HG03354 (cell line): Measurements from ENCODE around the gene EXOC7.
A peak's percentile ranks its signal among the peaks of the same experiment; 100 is the strongest.
"Not testable (repeated sequence)": the region's sequence is repeated elsewhere in the genome, so short reads cannot be mapped to it uniquely, and the experiment has no call there.

ENCODE experiments used
- ATAC-seq: cut with Tn5 transposase; IDR thresholded peaks from one replicate; pipeline ENCODE4 v1.9.1; 2021; ENCODE audit warnings: mild to moderate bottlenecking; ENCODE audit not compliant: unreplicated experiment, poor library complexity, severe bottlenecking

EXOC7 gene

DNA sequence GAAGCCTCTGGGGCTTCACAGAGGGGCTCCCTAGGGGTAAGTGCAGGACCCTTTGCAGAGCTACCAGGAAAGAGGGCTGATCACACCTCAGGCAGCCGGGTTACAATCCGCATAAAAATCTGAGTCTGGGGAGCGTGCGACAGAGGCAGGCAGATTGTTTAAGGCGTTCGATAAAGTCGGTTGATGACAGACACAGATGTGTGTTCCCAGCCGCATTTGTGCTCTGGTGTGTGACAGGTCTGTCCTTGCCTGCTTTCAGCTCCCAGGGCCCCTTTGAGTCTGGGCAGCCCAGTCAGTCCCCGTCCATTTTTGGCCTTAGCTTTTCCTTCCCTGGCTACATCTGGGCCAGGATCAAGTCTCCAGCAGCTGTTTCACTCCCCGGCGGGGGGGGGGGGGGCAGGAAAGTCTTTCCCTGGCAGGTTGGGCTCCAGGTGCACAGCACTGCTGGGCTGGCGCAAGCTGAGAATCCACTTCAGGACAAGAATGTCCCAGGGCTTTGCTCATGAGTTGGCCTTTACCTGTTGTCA lies 25.9 kb downstream of the EXOC7 start:
- ATAC-seq, result no peak

DNA sequence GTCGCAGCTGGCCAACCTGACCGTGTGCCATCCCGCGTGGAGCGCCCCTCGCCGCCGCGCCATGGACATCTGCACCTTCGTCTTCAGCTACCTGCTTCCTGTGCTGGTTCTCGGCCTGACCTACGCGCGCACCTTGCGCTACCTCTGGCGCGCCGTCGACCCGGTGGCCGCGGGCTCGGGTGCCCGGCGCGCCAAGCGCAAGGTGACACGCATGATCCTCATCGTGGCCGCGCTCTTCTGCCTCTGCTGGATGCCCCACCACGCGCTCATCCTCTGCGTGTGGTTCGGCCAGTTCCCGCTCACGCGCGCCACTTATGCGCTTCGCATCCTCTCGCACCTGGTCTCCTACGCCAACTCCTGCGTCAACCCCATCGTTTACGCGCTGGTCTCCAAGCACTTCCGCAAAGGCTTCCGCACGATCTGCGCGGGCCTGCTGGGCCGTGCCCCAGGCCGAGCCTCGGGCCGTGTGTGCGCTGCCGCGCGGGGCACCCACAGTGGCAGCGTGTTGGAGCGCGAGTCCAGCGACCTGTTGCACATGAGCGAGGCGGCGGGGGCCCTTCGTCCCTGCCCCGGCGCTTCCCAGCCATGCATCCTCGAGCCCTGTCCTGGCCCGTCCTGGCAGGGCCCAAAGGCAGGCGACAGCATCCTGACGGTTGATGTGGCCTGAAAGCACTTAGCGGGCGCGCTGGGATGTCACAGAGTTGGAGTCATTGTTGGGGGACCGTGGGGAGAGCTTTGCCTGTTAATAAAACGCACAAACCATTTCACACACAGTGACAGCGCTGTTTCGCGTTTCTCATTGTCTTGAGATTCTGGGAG lies 26.6 kb downstream of the EXOC7 start:
- ATAC-seq, result no peak

- no peak for ATAC-seq
Observed at GRCh38 chr17:76076146-76076764, 27.3 kb downstream of the EXOC7 start.

DNA sequence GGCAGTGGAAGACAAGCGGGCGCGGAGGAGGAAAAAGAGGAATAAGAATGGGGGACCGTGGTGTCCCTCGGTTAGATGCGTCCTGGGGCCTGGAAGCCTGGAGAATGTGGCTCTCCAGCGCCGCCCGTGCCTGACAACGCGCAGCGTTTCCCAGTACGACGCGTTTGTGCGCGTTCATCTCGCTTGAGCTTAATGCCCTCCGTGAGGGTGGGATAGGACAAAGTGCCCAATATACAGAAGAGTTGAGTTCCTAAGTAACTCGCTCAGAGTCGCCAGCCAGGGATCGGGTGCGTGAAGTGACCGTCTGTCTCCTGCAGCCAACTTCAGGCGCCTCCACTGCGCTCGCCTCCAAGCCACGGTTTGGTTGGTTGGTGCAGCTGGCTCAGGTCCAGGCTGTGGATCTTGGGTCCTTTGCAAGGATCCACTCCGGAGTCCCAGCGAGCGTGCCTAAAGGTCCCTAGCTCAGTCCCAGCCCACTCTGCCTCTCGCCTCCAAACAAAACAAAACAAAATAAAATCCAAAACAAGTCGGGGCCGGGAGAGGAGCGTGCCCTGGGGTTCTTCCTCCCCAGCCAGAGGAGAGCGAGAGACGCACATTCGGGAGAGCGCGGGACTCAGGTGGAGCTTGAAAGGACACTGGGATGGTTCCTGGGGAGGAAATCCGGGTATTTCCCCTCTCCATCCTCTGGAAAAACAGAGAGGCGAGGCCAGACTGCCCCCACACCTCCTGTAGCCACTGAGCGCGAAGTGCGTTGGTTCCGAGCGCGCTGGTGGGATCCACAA lies 28.0 kb downstream of the EXOC7 start:
- ATAC-seq, result no peak

- no peak for ATAC-seq
Observed at GRCh38 chr17:76074390-76075363, 28.9 kb downstream of the EXOC7 start, which contains the start of gene GALR2. TSS of gene GALR2 (plus strand) at chr17:76074781. CDS start at chr17:76074884, 103 bp downstream.

DNA sequence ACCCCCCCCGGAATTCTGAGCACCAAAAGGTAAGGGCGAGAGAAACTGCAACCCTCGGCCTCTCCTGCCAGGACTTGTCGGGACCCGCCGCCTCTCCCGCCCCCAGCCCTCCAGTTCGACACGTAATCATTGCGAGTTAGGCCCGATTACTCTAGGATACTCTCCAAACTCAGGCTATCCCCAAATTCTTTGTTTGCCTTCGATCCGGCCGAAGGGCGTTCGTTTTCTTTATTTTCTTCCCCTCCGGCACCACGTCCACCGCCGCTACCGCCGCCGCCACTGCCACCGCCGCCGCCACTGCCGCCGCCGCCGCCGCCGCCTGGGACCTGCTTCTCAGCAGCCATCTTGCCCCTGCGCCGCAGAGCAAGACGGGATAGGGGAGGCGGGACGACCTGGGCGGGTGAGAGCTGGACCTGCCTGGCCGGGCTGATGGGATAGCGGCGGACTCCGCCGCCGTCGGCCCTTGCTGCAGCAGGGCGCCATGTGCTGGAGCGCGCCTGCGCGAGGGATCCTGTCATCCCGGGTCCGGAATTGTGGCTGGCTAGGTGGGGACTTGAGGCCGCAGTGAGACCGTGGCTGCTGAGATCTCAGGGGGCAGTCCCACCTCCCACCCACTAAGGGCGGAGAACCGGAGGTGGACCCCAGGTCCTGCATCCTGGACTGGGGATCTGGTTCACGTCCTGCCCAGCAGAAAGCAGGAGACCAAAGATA lies 31.3 kb downstream of the EXOC7 start, which contains the start of gene SRP68:
Gene SRP68, minus strand, starts transcription at position 370 of the 711 bp plus-strand sequence. Its CDS starts 26 bp downstream, at position 344.
- ATAC-seq, result peak; percentile 88

DNA sequence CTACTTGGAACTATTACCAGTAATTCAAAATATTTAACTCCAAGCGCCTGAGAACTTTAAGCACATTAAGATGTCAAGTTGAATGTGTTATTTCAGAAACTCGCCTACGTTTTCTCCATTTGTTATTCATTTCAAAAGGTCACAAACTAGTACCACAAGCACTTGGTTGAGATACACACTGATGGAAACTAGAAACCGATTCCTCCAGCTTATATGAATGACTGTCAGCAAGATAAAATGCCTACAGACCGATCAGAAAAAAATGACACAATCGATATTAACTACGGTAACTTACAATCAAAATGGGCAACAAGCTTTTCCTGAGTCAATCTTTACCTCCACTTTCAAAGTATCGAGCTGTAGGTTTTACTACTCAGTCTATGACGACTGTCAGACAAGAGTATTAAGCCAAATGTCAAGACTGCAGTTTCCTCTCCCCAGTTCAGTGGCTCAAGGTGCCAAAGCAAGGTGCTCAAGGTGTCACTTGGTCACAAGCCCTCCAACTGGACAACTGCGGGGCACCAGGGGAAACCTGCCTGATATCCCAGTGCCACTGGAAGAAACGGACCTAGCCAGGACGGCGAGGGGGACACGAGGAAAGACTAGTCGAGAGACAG lies 31.9 kb downstream of the EXOC7 start:
- ATAC-seq, result no peak

DNA sequence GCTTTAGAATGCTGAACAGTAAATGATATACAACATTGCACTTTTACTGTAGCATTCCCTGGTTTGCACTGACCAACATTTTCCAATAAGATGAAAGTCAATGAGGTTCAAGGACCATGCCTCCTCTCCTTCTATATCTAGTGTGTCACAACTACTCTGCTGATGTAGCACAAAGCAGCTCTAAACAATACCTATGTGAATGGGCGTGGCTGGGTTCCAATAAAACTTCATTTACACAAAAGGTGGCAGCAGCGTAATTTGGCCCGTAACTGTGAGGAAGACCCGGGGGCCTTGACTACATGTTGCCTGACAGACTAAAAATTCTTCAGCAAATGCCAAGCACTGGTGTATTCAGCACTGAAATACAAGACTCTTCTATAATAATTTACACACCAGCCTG lies 37.8 kb downstream of the EXOC7 start:
- no peak for ATAC-seq

- ATAC-seq, result no peak
Observed at GRCh38 chr17:76063875-76064546, 39.6 kb downstream of the EXOC7 start.

DNA sequence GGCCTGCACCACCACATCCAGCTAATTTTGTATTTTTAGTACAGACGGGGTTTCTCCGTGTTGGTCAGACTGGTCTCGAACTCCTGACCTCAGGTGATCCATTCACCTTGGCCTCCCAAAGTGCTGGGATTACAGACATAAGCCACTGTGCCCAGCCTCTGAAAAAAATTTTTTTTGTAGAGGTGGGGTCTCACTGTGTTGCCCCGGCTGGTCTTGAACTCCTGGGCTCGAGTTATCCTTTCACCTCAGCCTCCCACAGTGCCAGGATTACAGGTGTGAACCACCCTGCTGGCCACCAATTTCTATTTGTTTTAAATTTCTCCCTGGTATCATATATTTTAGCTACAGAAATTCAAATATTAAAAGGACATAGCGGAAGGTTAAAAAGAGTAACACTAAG lies 45.3 kb downstream of the EXOC7 start:
- ATAC-seq, result not testable (repeated sequence)

GRCh38 chr17:76056882-76057281 lies 46.7 kb downstream of the EXOC7 start:
- no peak for ATAC-seq

DNA sequence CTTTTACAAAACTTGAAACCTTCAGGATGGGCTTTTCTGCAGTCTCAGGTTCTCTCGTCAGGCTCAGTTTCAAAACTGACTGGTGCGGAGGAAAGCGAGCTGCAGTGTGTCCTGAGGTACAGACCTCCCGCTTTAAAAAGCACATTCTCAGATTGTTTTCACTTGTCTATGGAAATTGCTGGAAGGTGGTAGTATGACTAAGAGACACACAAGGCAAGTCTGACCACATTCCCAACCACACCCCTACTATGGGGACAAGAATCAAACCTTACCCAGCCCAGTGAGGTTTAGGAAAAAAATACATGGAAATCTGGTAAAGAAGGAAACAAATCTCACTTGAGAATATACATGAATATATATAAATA lies 49.5 kb downstream of the EXOC7 start:
- no peak for ATAC-seq

DNA sequence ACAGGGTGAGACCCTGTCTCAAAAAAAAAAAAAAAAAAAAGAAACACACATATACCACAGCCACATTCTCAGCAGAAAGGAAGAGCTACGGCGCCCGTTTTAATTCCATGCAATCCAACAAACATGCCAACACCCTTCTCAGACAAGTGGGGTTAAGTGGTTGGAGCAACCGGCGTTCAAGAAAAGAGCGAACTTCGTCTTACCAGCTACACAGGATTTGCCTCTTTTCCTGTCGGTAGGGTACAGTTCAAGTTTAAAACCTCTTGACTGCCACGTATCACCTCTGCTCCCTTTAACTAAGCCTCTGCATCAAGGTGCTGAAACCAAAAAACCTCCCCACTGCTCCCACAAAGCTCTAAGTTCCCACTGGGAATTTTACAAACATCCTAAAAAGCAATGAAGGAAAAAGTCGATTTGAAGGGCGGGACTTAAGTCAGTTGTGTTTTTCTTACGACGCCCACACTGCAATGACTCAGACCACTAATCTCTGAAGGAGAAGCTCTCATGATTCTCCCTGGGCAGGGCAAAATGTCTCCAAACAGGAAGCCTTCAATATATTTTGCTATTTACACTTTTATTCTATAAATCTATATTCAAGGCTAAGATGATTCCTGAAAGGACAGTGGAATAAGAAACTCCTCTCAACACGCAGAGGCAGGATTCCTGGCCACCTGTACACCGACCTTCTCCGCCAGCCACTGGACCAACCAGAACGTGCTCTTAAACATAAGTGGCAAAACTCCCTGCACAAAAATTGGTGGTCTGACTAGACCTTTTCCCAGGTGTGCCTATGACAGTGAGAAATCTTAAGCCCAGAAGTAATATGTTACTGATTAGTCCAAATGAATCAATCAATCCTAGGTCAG lies 50.1 kb downstream of the EXOC7 start:
- no peak for ATAC-seq

DNA sequence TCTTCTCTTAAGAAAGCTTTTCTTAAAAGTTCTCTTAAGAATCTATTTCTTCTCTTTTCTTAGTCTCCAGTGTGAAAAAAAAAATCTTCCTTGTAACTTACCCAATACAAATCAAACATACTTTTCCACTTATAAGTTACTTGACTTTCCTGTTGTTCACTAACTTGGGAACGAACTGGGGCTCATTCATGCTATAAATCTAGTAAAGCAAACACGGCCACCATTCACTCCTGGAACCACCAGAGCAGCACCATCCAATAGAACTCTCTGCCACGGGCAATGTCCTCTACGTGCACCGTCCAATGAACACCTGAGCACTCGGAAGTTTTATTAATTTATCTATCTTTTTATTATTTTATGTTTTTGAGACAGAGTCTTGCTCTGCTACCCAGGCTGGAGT lies 52.0 kb downstream of the EXOC7 start:
- ATAC-seq, result no peak

- ATAC-seq, result no peak
Observed at GRCh38 chr17:76050538-76051467, 52.8 kb downstream of the EXOC7 start.
